GM12801 (cell line): ENCODE results near the gene FYB1.

Experiments used
- TF ChIP-seq, protein P1 (sequence below): IDR thresholded peaks from one replicate; pipeline ENCODE4 v1.5.1; 2011; ENCODE audit warnings: control low read depth; ENCODE audit not compliant: insufficient read length; ENCODE audit errors: extremely low read depth

The FYB1 gene

DNA sequence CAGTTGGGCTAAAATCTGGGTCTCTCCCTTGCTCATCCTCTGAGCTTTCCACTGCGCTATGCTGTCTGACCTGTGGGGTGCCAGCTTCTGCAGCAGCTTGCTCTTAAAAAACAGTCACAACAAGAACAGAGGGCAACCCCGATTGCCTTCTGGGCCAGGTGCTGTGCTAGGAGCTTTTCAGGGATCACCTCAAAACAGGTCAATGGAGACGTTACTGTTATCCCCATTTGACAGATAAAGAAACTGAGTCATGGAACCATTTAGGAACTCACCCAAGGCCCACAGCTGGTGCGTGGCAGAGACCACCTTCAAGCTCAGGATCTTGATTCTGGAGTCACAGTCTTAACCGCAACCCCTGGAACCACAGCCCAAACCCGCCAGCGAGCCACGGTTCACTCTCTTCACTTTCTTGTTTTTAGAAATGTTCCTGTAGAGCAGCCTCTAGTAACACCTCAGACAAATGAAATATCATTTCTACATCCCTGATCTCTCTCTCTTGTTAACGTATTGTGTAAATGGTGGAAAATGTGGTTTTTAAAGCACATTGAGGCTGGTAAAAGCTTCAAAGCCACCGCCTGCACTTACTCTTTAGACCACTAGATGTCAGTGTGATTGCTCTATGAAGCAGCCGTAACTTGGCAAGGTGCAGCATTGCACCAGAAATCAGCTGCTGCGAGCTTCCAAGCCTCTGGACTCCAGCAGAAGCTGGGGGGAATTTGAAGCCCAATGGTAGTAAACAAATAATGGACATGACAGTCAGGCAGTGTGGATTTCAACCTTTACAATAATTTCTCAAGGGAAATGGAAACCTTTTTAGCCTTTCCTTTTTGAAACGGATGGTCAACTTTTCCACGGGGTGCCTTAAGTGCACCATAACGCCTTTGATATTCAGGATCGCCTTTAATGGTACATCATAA, 1.7 kb downstream of the FYB1 start:
- TF ChIP-seq, protein P1, sequence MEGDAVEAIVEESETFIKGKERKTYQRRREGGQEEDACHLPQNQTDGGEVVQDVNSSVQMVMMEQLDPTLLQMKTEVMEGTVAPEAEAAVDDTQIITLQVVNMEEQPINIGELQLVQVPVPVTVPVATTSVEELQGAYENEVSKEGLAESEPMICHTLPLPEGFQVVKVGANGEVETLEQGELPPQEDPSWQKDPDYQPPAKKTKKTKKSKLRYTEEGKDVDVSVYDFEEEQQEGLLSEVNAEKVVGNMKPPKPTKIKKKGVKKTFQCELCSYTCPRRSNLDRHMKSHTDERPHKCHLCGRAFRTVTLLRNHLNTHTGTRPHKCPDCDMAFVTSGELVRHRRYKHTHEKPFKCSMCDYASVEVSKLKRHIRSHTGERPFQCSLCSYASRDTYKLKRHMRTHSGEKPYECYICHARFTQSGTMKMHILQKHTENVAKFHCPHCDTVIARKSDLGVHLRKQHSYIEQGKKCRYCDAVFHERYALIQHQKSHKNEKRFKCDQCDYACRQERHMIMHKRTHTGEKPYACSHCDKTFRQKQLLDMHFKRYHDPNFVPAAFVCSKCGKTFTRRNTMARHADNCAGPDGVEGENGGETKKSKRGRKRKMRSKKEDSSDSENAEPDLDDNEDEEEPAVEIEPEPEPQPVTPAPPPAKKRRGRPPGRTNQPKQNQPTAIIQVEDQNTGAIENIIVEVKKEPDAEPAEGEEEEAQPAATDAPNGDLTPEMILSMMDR = peak; percentile 64

DNA sequence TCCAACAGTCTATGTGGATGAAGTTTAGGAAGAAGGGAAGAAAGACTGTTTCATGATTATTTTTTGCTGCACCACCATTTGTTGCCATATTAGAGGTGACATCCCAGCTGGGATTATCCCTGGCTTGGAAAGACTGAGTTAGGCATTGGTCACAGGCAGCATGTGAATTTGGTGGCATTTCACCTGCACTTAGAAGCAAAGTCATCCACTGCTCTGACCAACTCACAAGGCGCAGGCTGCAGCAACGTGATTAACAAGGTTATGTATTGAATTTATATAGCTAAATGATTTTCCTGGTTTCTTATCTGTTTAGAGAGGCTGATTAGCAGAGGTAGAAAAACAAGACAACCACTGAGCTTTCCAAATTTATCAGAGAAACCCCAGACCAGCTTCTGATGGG, 2.7 kb downstream of the FYB1 start:
- TF ChIP-seq, protein P1 = no peak

DNA sequence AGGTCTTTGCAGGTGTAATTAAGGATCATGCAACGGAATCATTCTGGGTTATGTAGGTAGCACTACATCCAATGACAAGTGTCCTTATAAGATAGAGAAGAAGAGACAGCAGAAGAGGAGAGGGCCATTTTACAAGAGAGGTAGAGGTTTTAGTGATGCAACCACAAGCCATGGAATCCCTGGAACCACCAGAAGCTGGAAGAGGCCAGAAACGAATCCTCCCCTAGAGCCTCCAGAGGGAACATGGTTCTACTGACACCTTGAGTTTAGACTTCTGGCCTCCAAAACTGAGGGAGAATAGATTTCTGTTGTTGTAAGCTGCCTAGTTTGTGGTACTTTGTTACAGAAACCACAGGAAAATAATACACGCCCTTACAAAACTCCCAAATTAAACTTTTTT, 3.5 kb downstream of the FYB1 start:
- TF ChIP-seq, protein P1 = no peak

DNA sequence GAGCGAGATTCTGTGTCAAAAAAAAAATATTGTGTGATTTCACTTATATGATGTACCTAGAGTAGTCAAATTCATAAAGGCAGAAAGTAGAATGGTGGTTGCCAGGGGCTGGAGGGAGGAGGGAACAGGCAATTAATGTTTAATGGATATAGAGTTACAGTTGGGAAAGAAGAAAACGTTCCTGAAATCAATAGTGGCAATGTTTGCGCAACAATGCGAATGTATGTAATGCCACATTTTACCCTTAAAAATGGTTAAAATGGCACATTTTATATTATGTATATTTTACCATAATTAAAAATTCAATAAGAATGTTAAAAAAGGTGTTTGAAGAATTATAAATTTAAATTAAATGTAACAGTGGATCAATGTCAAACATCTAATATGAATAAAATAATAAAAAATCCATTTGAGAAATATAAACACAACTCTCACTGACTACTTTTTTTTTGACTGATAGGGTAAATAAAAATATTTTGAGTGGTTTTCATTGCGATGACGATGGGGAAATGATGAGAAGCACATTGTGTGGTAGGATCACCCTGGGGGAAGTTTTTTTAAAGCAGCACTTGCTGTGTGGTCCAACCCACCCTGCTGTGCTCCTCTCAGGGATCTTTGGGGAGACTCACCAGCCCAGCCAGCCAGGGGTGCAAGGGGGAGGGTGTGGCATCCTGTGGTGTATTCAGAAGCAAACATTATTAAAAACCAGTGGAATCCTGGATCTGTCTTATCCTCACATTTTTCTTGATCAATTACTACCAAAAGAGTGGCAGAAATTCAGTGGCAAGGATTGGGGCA, 4.3 kb downstream of the FYB1 start:
- TF ChIP-seq, protein P1 = no peak

DNA sequence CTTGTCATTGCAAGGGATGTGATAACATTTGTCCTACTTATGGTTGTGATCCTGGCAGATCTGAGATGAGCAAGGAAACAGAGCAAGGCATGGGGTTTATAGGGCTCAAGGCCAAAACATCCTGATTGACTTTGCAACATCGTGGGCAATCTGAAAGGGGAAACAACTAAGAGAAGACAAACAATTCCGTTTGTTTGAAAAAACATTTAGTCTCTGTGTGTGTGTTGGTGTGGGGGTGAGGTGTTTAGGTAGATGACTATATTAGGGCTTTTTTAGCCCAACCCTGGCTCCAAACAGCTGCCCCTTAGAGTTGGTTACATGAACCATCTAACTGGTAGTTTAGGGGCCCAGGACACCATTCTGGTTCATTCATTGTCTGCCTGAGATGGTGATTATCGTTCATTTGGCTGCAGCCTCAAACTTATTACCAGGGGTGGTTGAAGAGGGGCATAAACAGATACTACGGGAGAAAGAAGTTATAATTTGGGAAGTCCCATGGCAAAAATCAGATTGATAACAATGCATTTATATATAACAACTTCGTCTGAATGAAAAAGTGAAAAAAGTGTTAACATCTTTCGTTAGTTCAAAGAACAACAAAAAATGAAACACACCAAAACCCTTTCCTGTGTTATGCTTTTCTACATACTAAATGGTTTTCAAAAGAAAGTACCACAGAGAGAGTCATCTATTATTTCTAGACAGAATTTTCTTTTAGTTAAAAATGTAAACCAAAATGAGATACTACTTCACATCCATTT, 5.7 kb downstream of the FYB1 start:
- TF ChIP-seq, protein P1 = no peak

DNA sequence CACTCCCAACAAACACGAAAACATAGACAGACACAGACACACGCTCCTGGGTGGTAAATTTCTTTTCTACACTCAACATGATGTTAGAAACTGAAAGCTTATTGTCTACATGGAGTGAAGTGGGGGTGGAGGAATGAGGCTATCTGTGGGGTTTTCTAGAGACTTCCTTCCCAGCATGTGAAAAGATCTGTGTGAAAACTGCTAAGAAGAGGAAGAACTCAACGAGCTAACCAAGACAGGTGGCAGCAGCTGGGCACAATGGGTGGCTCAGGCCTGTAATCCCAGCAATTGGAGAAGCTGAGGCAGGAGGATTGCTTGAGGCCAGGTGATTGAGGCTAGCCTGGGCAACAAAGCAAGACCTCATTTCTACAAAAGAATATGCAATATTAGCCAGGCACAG, 7.6 kb downstream of the FYB1 start:
- TF ChIP-seq, protein P1 = no peak

DNA sequence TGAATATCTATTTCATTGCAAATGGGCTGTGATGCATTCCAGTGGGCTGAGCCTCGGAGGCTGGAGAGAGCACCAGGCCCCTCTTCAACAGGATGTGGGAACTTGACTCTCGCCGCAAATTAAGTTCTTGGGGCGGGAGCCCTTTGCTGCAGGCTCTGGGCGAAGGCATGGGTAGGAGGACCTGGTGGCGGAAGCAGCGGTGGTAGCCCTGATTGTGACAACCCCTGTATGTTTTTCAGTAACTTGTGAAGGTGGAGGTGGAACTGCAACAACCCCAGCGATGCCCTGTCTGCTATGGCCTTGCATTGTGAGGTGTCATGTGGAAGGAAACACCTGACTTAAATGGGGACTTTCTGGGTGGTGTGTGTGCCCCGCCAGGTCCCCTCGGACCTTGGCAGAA, 9.4 kb downstream of the FYB1 start:
- TF ChIP-seq, protein P1 = no peak
